LHCN-M2 (cell line): Measurements from ENCODE around the gene ACSF2. TPM values are rescaled to one million over a fixed set of nuclear protein-coding genes. Genes with fewer than 3 reads are reported as not detected.
A peak's percentile ranks its signal among the peaks of the same experiment; 100 is the strongest.

ENCODE experiments used
- DNase-seq: peaks from one replicate; pipeline ENCODE4 v3.0.0-alpha.2; 2012; ENCODE audit warnings: low read depth
- total RNA-seq: library from RNA; depleted of rRNA; stranded (reverse); fragments of >200 nt; gene quantifications from 2 replicates; pipeline ENCODE4 v1.2.3, GENCODE V29; 2014

ACSF2 gene
- total RNA-seq, 1 experiment from 2014 or later, result 16.6 TPM

GRCh38 chr17:50477976-50478375 lies 52.0 kb downstream of the ACSF2 start:
- DNase-seq, result no peak

GRCh38 chr17:50478391-50479381 lies 52.7 kb downstream of the ACSF2 start, which contains the start of gene RSAD1:
TSS of gene RSAD1 (plus strand) at chr17:50478860. CDS start at chr17:50478885, 25 bp downstream.
- DNase-seq, result peak; percentile 89

- DNase-seq, result peak; percentile 85
Observed at GRCh38 chr17:50479522-50480141, 53.6 kb downstream of the ACSF2 start.

GRCh38 chr17:50480142-50480764 lies 54.2 kb downstream of the ACSF2 start:
- DNase-seq, result no peak

GRCh38 chr17:50480854-50481490 lies 55.0 kb downstream of the ACSF2 start:
- DNase-seq, result no peak

- DNase-seq, result no peak
Observed at GRCh38 chr17:50481648-50482047, 55.6 kb downstream of the ACSF2 start.

GRCh38 chr17:50482110-50482509 lies 56.1 kb downstream of the ACSF2 start:
- no peak for DNase-seq

- peak; percentile 96 for DNase-seq
Observed at GRCh38 chr17:50482516-50482915, 56.5 kb downstream of the ACSF2 start.

GRCh38 chr17:50483266-50483665 lies 57.2 kb downstream of the ACSF2 start:
- DNase-seq, result no peak

GRCh38 chr17:50484386-50485155 lies 58.6 kb downstream of the ACSF2 start:
- DNase-seq, result no peak

- DNase-seq, result no peak
Observed at GRCh38 chr17:50487213-50488096, 61.4 kb downstream of the ACSF2 start.

- DNase-seq, result no peak
Observed at GRCh38 chr17:50488880-50489279, 62.9 kb downstream of the ACSF2 start.

GRCh38 chr17:50491505-50491904 lies 65.5 kb downstream of the ACSF2 start:
- no peak for DNase-seq

- no peak for DNase-seq
Observed at GRCh38 chr17:50492214-50492613, 66.2 kb downstream of the ACSF2 start.

GRCh38 chr17:50493744-50494143 lies 67.7 kb downstream of the ACSF2 start:
- DNase-seq, result no peak

- DNase-seq, result no peak
Observed at GRCh38 chr17:50495217-50495823, 69.3 kb downstream of the ACSF2 start.

- DNase-seq, result no peak
Observed at GRCh38 chr17:50495918-50496317, 69.9 kb downstream of the ACSF2 start.

- no peak for DNase-seq
Observed at GRCh38 chr17:50498021-50498874, 72.2 kb downstream of the ACSF2 start.
